ENCODE results near the gene RAB8B.
"Not testable (repeated sequence)": the region's sequence is repeated elsewhere in the genome, so short reads cannot be mapped to it uniquely, and the experiment has no call there.

Gene RAB8B

DNA sequence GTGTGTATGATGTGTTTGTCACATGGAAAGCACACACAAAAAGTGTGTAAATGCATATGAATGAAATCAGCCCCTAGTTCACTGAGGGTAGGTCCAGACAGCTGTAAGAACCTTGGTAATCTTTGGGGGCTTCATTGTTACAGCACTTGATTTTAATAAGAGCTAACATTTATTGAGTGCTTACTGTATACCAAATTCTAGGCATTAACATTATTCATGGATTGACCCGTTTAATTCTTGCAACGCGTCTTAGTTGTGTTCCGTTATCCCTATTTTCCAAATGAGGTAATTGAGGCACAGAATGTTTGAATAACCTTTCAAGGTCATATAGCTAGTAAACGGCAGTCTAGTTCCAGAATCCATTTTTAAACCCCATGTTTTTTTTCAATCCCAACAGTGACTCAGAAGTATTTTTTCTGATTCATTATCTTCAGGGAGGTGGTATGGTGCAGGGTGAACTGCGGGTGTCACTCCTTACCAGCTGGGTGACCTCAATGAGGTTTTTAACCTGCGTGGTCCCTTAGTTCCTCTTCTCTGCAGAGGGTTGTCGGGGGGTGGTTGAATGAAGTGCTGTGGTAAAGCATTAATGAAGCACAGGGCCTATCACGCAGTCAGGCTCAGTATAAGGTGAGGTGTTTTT lies 14.2 kb downstream of the RAB8B start:
- in situ Hi-C loops (cut with MboI; ENCODE audit: low sequenced_read_pairs): no loop called here

DNA sequence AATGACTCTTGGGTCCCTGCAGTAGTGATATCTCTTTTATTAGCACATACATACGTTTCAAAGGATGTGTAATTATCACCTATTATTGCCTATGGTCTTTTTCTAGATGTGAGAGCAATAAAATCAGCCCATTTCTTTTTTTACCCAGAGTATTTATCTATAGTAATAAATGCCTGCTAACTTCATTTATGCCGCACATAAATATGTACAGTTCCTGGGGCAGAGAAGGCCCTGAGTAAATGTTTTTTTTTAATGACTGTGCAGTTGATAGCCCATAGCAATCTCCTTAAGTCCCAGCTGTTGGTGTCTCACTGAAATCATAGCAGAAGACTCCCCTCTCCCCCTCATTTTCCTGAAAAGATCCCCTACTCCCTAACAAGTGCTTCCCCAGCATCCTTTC lies 16.7 kb downstream of the RAB8B start:
- in situ Hi-C loops (cut with MboI; ENCODE audit: low sequenced_read_pairs): no loop called here

DNA sequence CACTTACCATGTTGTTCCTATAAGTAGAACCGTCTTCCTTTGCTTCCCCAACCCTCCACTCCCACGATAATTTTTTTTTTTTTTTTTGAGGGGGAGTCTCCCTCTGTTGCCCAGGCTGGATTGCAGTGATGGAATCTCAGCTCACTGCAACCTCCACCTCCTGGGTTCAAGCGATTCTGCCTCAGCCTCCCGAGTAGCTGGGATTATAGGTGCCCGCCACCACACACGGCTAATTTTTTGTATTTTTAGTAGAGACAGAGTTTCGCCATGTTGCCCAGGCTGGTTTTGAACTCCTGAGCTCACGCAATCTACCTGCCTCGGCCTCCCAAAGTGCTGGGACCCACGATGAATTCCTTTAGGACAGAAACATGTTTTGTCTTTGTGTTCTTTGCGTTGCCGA lies 19.4 kb downstream of the RAB8B start:
- in situ Hi-C loops (cut with MboI; ENCODE audit: low sequenced_read_pairs): not testable (repeated sequence)

DNA sequence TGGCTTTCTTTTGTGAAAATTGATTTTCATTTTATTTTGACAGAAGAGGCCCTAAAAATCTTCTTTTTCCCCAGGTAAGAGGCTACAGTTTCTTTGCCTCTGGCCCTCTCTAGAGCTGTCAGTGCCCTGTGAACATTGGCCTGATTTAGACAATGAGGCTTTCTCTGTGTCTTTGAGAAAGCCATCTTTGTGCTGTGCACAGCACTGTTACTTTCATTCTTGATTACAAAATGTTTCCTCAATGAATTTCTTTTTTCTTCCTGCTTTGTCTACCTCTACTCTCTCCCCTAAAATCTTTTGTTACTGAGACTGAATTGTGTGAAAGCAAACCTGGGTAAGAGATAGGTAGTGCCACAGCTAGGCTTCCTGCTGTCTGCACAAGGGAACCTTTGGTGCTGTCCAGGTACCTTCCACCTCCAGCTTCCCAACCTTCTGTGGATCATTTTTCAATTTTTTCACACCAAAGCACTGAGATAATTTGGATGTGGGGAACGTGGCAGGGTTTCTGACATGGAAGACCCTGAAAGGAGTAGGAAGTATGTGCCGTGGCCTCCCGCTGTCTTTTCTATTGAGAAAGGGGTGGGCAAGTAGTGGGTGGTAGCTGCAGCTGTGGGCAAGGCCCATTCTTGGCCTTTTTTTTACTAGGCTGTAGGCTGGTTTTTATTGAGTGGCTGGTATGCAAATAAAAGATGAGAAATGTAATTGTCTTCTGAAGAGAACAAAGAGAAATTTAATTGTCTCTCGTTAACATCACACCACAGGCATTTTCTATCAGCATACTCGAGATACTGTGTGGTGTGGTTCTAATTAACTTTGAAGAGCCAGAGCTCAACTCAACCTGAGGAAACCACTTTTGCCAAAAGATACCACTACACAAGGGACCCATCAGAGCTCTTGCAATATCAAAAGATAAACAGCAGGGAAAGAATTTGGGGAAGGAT lies 21.0 kb downstream of the RAB8B start:
- in situ Hi-C loops (cut with MboI; ENCODE audit: low sequenced_read_pairs): no loop called here

DNA sequence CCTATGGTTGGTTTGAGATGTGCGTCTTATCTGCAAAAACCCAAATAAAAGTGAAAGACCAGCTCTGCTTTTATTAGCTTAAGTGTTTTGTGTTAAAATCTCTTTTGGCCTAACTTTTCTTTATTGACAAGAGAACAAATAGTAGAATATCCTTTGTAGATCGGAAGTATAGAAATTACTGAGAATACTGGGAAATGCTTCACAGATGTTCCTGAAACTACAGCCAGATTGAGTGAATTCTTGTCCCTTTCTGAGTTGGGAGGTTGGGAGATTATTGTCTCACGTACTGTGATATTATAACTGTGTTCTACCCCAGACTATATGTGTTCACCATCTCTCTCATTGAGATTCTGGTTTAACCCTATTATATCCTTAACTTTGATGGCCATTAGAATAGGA lies 21.7 kb downstream of the RAB8B start:
- in situ Hi-C loops (cut with MboI; ENCODE audit: low sequenced_read_pairs): no loop called here

DNA sequence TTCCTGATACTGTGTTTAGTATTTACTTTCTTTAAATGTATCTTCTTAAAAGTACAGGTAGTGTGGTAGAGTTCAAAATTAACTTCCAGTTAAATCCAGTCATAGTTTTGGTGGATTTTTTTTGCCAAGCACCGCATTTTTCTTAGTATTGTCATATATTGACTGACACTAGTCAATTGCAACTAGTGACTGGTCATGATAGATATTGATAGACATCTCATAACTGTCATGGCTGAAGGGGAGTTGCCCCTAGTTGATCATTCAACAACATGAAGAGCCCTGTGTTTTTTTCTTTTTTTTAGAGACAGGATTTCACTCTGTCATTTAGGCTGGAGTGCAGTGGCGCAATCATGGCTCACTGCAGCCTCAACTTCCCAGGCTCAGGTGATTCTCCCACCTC lies 22.1 kb downstream of the RAB8B start:
- in situ Hi-C loops (cut with MboI; ENCODE audit: low sequenced_read_pairs): no loop called here

DNA sequence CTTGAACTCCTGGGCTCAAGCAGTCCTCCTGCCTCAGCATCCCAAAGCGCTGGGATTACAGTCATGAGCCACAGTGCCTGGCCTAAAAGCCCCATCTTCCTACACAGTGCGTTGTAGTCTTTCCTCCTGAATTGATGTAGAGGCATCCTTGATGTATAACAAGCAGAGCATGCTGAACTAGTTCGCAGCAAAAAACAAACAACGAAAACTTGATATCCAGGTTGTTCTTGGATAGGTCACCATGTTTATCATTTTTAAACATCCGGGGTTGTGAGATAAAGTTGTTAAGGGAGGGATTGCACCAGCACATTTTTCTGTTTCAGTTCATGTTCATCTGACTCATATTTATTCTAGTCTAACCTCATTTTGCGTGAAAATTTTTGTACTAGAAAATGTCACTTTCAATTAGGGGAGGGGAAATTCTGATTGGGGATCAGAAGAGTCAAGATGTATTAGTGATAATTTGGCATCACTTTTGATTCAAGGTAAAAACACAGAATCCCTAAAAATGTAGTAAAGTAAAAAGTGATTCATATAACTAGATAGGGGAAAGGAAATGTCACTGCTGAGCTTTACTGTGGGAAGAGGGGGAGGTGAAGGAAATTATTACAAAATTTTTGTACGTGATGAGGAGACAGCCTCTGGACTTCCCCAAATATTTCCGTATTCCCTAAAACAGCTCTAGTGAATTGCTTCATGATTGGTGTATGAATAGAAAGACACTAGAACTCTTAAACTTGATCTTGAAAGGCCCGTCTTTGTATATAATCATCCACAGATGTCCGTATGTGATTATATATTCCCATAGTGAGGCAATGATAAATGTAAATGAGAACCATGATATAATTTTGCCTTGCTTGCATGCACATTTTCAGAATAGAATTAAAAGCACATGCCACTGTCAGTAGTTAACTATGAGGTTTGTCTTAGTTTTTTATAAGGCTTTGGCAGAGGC lies 22.9 kb downstream of the RAB8B start:
- in situ Hi-C loops (cut with MboI; ENCODE audit: low sequenced_read_pairs): no loop called here

DNA sequence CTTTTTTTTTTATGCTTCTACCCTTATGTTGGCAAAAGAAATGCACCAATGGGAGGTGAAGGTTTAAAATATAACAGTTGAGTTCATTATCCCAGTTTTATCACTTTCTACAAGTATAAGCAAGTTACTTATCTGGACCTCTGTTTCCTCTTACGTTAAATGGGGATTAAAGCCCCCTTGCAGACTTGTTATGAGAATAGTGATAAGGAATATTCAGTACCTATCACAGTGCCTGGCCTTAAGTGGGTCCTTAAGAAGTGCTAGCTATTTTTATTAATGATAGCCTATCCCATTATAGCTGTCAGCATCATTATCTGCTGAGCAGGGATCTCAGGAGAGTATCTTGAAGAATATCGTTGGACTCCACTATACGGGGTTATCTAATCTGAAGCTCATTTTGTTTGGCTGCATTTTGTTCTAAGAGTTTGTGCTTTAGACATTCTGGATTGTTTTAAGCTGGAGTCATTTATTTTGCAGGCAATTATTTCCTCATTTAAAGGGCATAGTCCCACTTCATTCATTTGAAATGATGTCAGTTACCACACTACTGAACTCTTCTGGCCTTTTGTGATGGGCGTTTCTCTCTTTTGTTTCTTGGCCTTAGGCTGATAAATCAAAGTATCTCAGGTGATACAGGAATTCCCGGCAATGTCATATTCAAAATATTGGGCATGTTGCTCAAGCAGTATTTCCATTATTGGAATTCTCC lies 28.8 kb downstream of the RAB8B start:
- in situ Hi-C loops (cut with MboI; ENCODE audit: low sequenced_read_pairs): no loop called here

DNA sequence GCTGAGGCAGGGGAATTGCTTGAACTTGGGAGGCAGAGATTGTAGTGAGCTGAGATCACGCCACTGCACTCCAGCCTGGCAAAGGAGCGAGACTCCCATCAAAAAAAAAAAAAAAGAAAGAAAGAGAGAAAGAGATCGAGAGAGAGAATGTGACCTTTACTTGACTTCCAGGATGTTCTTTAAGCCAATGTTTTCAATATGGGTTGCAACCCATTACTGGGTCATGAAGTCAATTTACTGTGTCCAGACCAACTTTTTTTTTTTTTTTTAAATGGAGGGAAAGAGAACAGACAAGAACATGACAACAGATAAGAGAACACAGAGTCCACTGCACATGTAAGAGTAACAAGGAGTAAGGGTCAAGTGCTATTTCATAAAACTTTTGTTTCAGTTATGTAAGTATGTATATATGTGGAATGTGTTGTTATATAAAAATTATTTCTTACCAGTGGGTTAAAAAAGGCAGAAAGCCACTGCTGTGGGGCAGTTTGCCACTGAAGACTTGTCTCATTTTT lies 29.8 kb downstream of the RAB8B start:
- in situ Hi-C loops (cut with MboI; ENCODE audit: low sequenced_read_pairs): no loop called here

DNA sequence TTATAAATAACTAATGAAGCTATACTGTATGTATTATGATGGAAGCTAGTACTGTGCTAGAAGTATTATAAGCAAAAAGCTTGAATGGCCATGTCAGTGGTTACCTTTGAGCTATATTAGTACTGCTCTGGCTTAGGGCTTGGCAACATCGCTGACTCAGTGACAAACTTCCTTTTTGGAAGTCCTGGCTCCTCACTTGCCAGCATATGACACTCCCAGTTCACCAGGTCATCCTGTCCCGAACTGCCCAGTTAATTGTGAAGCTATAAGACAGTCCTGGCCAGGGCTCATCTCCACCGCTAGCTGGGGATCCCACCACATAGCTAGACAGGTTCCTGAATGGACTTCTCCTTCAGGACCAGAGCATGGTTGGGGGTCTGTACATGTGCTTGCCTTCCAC lies 31.9 kb downstream of the RAB8B start:
- in situ Hi-C loops (cut with MboI; ENCODE audit: low sequenced_read_pairs): no loop called here

DNA sequence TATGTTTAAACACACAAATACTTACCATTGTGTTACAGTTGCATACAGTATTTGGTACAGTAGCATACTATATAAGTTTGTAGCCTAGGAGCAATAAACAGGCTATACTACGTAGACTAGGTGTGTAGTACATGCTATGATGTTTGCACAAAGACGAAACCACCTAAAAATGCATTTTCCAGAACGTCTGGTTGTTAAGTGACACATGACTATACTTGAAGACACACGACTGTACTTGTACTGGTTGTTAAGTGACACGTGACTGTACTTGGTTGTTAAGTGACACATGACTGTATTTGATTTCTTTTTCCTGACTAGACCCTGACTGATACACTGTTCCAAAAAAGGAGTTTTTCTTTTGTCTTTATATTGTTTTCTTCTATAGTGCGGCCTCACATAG lies 34.1 kb downstream of the RAB8B start:
- in situ Hi-C loops (cut with MboI; ENCODE audit: low sequenced_read_pairs): no loop called here

DNA sequence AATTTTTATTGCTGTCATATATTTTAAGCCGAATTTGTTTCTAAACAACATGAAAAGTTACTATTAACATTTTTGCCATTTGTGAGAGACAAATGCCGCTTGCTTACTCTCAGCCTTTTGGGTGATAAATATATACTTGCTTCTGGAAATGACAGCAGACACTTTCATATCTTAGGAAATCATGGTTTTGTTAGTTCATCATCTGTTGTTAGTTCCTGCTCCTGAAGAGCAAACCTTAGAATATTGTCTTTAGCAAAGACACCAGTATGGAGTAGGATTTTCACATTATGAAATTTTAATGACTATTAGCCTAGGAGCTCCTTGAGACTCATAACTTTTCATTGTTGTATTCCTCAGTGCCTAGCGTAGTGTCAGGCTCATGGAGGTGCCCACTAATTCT lies 36.0 kb downstream of the RAB8B start:
- in situ Hi-C loops (cut with MboI; ENCODE audit: low sequenced_read_pairs): no loop called here

DNA sequence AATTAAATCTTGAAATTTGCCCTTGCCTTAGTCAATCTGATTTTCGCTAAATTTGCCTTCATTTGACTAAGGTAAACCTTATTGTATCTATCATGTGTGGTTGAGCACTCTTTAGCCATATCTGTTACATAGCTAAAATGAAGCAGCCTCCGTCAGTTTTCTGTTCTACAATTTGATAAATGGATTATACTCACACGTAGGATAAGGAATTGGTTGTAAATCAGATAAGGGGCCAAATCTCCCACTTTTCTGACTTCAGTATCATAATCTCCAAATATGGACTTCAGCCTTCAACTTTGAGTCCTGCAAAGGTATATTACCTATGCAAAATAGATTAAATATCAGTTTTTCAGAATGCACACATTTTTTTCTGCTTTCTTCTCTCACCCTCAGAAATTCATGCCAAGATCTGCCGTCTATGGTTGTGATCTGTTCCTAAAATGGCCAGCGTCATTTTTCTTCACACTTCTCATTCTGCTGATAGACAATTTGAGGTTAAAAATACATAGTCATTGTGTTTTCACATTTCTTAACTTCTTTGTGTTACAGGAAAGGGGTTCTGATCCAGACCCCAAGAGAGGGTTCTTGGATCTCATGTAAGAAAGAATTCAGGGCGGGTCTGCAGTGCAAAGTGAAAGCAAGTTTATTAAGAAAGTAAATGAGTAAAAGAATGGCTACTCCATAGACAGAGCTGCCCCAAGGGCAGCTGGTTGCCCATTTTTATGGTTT lies 36.9 kb downstream of the RAB8B start:
- in situ Hi-C loops (cut with MboI; ENCODE audit: low sequenced_read_pairs): no loop called here

DNA sequence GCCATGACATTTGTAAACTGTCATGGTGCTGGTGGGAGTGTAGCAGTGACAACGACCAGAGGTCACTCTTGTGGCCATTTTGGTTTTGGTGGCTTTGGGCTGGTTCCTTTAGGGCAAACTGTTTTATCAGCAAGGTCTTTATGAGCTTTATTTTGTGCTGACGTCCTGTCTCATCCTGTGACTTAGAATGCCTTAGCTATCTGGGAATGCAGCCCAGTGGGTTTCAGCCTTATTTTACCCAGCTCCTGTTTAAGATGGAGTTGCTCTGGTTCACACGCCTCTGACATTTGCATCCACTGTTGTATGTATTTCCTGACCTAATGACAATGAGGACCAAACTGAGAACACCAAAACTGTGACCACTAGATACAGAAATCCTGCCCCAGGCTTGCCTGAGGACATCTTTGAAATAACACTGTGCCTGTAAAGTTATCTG lies 37.6 kb downstream of the RAB8B start:
- in situ Hi-C loops (cut with MboI; ENCODE audit: low sequenced_read_pairs): no loop called here

DNA sequence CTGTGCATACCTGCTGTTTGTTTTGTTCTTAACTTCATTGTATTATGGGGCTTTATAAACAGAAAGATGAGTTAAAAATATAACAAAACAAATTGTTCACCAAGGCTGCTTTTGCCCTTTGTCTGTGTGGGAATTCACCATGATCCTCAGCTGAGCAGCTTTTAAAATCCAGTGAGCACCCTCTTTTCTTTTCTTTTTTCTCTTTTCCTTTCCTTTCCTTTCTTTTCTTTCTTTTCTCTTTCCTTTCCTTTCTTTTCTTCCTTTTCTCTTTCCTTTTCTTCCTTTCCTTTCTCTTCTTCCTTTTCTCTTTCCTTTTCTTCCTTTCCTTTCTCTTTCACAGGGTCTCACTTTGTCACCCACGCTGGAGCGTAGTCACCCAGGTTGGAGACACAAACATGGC lies 38.3 kb downstream of the RAB8B start:
- in situ Hi-C loops (cut with MboI; ENCODE audit: low sequenced_read_pairs): no loop called here

DNA sequence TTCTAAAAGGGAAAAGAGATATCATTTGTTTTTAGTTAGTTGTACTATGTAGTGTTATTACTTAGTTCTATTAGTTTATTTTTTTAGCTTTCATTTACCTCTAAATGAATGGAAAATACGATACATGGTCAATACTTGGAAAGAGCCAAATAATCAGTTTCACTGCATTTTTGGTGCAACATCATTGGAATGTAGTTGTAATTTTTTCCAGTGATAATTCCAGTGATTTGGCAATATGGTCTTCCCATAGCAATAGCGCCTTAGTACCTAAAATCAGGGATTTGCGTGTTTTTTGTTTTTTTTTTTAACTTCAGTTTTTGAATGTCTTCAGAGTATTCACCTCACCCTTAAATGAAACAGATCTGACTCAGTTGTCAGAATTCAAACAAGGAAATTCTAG lies 41.8 kb downstream of the RAB8B start:
- in situ Hi-C loops (cut with MboI; ENCODE audit: low sequenced_read_pairs): no loop called here

DNA sequence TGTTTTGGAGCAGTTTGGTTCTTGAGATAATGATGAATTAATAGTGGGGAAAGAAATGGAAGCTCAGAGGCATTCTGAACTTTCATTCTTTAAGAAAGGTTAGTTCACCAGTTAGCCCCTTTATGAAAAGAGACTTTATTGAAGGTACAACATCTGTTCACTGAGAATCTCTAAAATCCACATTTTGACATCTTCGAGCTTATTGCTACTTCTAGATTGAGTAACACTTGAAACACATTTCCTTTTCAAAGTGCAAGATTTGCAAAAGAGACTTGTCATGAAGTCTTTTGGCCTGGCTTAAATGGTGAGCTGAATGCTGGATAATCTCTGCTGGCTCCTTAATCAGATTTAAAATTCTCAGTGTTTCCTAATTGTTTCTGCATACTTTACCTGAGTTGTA lies 42.3 kb downstream of the RAB8B start:
- in situ Hi-C loops (cut with MboI; ENCODE audit: low sequenced_read_pairs): no loop called here

DNA sequence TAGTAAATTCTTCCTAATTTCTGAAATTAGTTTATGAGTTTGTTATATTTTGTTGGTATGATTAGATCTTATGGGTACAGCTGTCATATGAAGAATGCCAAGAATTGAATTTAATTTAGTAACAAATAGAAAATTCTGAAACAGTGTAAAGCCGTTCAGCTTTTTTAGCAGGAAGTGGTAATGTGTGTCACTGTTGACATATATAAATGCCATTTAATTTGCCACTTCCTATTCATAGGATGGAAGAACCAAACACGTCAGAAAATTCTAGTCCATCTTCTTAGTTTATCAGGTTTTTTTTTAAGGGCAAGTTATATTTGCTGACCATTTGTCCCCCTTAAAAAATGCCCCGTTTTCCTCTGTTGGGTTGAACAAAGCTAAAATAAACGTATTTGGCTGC lies 43.0 kb downstream of the RAB8B start:
- in situ Hi-C loops (cut with MboI; ENCODE audit: low sequenced_read_pairs): no loop called here

DNA sequence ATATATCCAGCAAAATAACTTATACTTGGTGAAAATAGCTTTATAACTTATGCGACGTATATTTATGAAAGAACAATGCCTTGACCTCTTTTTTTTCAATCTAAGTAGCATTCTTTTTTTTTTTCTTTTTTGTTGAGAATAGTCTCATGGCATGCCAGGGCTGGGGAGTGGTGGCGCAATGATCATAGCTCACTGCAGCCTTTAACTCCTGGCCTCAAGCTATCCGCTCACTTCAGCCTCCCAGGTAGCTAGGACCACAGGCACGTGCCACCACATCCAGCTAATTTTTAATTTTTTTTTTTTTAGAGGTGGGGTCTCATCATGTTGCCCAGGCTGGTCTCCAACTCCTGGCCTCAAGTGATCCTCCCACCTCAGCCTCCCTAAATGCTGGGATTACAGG lies 43.5 kb downstream of the RAB8B start:
- in situ Hi-C loops (cut with MboI; ENCODE audit: low sequenced_read_pairs): no loop called here
